GM18861 (cell line): ENCODE results near the gene ZNF827.

Experiments
- ATAC-seq: cut with Tn5 transposase; IDR thresholded peaks from one replicate; pipeline ENCODE4 v1.9.1; 2021; ENCODE audit not compliant: unreplicated experiment

Gene ZNF827

DNA sequence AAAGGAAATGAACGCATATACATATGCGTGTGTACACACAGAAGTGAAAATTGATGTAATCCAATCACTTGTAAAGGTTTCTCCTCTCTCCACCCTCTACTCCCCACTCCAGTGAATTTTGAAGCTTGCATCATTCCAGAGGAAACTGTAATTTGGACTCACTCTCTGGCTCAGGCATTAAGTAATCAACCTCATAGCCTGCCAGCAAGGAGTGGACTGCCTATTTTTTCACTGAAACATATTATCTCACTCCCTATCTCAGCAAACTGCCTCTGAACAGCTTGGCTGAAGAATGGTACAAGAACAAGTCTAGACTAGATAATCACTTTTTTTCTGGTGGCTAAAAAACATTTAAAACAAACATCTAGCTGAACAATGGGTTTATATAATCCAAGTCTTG is 134.5 kb downstream of the ZNF827 start:
- ATAC-seq: no peak

DNA sequence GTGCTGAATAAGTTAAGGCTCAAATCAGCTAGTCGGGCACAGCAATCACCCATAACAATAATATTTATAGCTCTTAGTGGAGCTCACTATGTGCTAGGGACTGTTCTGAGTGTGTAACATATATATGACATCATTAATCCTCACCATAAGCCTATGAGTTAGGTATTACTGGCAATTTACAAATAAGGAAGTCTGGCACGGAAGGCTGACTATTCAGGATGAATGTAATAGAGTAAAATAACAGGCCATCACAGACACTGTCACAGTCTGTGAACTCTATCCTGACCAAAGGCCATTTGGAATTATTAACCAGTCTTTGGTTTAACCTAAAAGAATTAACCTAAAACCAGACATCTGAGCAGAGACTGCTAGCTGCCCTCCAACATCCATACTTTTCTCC is 139.4 kb downstream of the ZNF827 start:
- no peak for ATAC-seq

- no peak for ATAC-seq
Observed at GRCh38 chr4:145797278-145797677, 141.3 kb downstream of the ZNF827 start.

DNA sequence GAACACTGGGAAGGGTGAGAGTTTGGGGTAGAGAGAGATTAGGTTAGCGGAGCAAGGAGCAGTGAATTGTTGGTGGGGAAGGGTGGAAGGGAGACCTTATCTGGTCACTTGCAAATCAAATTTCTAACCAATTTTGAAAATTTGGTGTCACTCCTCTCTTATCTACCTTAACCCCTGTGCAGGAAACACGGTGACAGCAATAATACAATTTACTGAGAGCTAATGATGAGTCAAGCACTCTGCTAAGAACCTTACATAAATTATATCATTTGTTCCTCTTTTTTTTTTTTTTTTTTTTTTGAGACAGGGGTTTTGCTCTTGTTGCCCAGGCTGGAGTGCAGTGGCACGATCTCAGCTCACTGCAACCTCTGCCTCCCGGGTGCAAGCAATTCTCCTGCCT is 142.3 kb downstream of the ZNF827 start:
- ATAC-seq: no peak

DNA sequence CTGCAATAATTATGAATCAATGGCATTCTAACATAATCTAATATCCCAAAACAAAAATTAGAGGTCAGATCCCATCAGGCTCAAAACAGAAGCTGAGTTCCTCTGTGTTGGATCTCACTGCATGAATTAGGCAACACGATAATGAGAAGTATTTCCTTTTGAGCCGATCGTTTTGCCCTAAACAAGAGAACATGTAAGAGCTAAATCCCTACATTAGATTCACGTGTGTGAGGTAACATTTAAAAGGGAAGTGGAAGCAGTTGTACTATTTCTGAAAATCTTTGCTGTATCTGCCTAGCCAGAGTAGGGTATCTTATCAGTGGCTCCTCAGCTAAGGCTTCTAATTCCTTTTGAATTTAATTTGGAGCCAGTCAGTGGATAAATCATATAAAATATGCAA is 143.1 kb downstream of the ZNF827 start:
- ATAC-seq: no peak

DNA sequence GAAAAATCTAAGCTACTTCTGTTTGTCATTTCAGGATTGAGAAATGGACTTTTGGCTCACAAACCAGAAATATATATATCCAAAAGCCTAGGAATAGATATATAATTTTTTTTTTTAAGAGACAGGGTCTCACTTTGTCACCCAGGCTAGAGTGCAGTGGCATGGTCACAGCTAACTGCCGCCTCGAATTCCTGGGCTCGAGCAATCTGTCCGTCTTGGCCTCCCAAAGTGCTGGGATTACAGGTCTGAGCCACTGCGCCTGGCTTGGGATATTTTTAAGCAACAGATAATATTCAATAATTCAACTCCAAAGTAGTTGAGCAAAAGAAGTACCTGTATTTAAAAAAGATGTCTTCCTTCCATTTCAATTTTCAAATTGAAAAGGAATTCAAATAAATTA is 146.2 kb downstream of the ZNF827 start:
- ATAC-seq: no peak

DNA sequence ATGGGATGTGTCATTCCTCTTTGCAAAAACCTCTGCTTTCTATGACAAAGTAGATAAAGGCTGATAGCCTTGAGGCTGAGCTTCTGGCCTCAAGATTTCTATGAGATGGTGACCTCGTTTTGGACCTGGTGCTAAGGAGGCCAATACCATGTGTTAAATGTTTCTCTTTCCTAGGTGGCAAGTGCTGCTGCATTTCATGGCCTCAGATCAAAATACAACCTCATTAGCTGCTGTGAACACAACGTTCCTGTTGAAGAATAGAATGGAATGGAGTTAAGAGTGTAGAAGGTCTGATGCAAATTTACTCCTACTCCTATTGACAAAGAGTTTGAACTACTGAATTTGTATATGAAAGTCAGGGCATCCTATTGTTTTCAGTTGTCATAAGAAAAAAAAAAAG is 146.6 kb downstream of the ZNF827 start:
- ATAC-seq: no peak

DNA sequence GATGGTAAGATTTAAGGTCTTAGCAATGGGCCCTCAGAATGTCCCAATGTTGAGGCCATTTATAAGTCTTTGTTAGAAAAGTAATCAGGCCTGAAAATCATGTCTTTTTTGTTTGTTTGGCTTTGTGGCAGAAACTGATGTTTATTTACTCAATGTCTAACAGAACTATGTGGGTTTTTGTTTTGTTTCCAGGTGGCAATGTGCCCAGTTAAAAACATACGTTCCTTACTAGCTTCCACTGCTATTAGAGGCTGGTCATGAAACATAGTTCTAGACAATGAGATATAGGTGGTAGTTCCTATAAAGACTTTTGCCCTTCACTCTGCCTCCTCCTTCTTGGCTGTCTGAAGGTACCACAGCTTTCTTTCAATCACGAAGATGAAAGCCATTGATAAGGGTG is 149.9 kb downstream of the ZNF827 start:
- no peak for ATAC-seq

GRCh38 chr4:145786830-145787229 is 151.8 kb downstream of the ZNF827 start:
- no peak for ATAC-seq

GRCh38 chr4:145786261-145786660 is 152.4 kb downstream of the ZNF827 start:
- no peak for ATAC-seq

DNA sequence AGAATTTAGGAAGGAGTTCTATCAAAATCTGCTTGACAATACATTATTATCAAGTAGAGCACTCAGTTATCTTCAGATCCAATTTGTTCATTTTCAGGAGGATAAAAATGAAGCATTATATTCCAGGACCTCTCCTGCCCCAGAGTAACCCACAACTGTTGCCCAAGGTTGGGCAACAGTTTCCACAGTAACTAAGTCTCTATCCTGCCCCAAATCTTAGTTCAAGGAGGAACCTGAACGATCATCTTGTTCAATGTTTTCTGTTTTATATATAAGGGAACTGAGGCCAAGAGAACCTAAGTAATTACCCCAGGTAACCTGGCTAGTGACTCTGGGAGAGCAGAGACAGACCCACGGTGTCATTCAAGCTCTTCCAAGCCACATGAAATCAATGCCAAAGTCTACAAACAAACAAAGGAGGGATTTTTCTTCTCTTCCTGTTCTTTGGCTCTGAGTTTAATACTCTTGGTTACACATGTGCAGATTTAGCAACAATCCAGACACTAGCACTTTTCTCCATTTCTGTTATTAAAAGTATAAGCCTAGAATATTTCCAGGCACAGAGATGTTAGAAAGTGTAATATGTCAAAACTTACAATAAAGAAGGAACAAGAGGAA is 153.1 kb downstream of the ZNF827 start:
- ATAC-seq: no peak

GRCh38 chr4:145784036-145784435 is 154.6 kb downstream of the ZNF827 start:
- ATAC-seq: no peak

DNA sequence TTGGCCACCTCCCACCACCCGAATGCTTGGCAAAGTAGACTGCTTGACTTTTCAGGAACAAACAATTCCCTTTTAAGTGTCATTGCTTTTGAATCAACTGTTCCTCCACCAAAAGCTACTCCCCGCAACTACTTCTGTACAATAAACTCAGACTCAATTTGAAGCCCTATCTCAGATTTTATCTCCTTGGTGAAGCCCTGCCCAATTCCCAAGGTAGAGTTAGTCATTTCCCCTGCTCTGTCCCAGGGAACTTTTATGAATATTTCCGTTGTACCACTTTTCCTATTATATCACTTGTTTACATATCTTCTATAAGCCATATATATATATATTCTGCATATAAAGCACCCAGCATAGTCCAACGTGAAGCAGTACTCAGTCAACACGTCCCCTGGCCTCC is 155.9 kb downstream of the ZNF827 start:
- no peak for ATAC-seq

DNA sequence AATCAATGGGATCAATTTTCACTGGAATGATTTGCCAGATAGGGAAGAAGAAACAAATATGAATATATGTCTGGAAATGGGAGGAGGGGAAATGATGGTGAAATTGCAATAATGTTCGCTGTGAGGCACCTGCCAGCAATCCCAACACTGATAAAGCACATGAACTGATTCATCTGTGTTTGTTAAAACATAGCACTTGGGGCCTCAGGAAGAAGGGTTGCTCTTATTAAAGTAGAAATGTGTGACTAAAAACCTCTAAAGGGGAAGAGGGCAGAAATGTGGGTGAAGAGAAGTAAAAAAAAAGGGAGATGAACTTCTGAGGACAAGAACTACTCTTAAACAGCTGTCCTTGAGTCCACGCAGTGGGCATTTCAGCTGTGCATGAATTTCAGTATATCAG is 157.3 kb downstream of the ZNF827 start:
- ATAC-seq: no peak

DNA sequence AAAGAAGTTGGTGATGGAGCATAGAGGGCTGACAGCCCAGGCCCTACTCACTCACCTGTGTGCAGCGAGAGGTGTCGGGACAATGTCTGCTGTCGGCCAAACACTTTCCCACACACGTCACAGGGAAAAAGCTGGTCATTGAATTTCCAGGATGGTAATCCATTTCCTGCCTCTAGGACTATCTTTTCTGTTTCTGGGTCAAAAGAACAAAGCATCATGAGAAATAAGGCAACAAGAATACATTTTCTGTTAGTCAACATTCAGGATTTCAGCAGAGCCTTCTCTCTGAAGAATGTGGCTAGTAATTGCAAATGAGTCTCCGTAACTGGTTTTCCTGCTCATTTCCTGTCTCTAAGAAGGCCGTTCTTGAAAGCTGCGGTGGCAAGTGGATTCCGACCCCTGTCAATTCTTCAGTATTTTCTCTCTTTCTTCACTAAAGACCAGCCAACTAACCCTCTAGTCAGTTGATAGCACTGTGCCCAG is 159.3 kb downstream of the ZNF827 start:
- ATAC-seq: no peak

- no peak for ATAC-seq
Observed at GRCh38 chr4:145776208-145776607, 162.4 kb downstream of the ZNF827 start.

DNA sequence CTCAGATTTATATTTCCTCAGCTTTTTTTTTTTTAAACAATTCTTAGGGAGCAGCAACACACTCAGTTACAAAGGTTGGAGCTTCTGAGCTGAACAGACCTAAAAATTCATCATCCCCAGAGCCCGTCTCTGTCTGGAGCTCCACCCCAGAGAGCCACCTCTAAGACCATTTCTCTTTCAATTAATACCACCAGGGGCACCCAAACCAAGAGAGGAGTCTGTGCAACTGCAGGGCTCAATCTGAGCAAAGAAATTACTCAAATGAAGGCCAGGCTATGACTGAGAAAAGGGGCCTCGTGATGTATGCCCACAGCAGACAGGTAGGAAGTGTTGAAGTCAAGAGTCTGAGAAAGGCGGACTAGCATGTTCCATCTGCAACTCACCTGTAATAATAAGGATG is 163.2 kb downstream of the ZNF827 start:
- no peak for ATAC-seq

- no peak for ATAC-seq
Observed at GRCh38 chr4:145774473-145774872, 164.2 kb downstream of the ZNF827 start.

- peak; percentile 84 for ATAC-seq
Observed at GRCh38 chr4:145773581-145774234, 164.9 kb downstream of the ZNF827 start.

GRCh38 chr4:145772347-145772746 is 166.3 kb downstream of the ZNF827 start:
- no peak for ATAC-seq

DNA sequence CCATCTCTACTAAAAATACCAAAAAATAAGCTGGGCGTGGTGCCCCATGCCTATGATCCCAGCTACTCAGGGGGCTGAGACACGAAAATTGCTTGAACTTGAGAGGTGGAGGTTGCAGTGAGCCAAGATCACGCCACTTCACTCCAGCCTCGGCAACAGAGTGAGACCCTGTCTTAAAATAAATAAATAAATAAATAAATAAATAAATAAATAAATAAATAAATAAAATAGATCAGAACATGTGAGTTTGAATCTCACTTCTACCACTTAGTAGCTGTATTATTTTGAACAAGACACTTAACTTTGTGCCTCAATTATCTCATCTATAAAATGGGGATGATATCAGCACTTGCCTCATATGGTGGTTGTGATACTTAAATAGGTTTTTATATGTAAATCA is 168.5 kb downstream of the ZNF827 start:
- ATAC-seq: no peak

DNA sequence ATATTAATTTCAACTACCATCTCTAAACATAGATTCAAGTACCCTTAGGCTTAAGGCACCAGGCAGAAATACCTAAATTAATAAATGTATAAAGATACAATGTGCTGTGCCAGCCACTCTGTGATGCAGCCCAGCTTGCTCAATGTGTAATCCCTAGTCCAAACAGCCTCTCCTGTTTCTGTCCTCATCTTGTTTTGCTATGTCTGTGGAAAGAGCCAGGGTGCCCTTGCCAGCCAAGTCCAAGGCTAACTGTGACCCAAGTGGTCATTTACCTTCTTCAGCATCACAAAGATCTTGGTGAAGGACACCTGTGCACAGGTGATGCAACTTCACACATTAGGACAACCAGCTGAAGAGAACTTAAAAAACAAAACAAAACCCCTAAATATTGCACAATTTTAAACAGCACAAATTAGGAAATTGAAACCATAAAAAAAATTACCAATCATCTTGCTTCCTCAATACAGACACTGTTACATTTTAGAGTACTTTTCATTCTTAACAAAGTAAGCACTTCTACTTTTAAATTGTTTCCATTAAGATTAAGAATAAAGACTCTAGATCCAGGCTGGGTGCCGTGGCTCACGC is 169.1 kb downstream of the ZNF827 start:
- no peak for ATAC-seq

DNA sequence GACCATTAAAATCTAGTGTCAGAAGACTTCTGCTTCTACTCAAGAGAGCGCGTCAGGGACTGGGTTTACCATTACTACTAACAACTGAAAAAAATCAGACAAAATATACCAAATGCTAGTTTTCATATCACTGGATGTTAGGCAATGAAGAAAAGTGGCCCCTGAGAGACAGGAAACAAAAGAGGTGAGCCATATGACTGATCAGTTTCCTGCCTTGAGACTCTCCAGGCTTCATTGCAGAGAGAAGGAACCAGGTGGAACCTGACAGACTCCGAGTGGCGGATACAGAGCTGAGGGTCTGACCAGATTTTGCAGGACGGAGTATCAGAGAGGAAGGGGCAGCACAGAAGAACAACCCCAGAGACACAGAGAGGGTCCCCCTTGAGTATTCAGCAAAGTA is 172.3 kb downstream of the ZNF827 start:
- ATAC-seq: no peak
